ENCODE measurements around the gene ENDOV. TPM values are rescaled to one million over a fixed set of nuclear protein-coding genes. Genes with fewer than 3 reads are reported as not detected.
A peak's percentile ranks its signal among the peaks of the same experiment; 100 is the strongest.

The ENDOV gene
- total RNA-seq, 4 donors from 2014 or later, result 9.5 to 33.3 (median 18.5) TPM

- intact Hi-C loops (cut with DNase I; ENCODE audit: low total_unique reads), result no loop called here
- no peak overlapping the region for H3K4me3 ChIP-seq
- H3K27ac ChIP-seq, result peak overlapping the region in 1 of 2 donors; percentile 56
- no peaks in the 10 kb centered on the region for H3K9me3 ChIP-seq
- no peaks in the 10 kb centered on the region for H3K27me3 ChIP-seq
- no peaks in the 10 kb centered on the region for H3K36me3 ChIP-seq
- TF ChIP-seq POLR2A (IDR thresholded peaks at IDR 0.05), result no peak
- no peak for TF ChIP-seq CTCF (IDR thresholded peaks at IDR 0.05)
- H3K4me1 ChIP-seq, result peaks cover 0 to 9% of the 10 kb centered on the region in 2 donors
- no peak for DNase-seq
Observed at GRCh38 chr17:80394629-80395216, 20.2 kb upstream of the ENDOV start.

- intact Hi-C loops (cut with DNase I; ENCODE audit: low total_unique reads), result no loop called here
- H3K27ac ChIP-seq, result no peak overlapping the region
- no peaks in the 10 kb centered on the region for H3K36me3 ChIP-seq
- TF ChIP-seq POLR2A (IDR thresholded peaks at IDR 0.05), result no peak
- TF ChIP-seq CTCF (IDR thresholded peaks at IDR 0.05), result no peak
- H3K4me3 ChIP-seq, result no peak overlapping the region
- H3K27me3 ChIP-seq, result no peaks in the 10 kb centered on the region
- no peaks in the 10 kb centered on the region for H3K9me3 ChIP-seq
- DNase-seq, result no peak
- H3K4me1 ChIP-seq, result peaks cover 0 to 9% of the 10 kb centered on the region in 2 donors
Observed at GRCh38 chr17:80395402-80396151, 19.4 kb upstream of the ENDOV start.

- intact Hi-C loops (cut with DNase I; ENCODE audit: low total_unique reads), result no loop called here
Observed at GRCh38 chr17:80396157-80397033, 18.6 kb upstream of the ENDOV start.

GRCh38 chr17:80397034-80397387 lies 18.0 kb upstream of the ENDOV start:
- Histone ChIP-seq H3K36me3 (no peaks in the 10 kb centered on the region), H3K4me3 (no peak overlapping the region), H3K27me3 (no peaks in the 10 kb centered on the region), H3K4me1 (peaks cover 0 to 9% of the 10 kb centered on the region in 2 donors), H3K27ac (no peak overlapping the region), H3K9me3 (no peaks in the 10 kb centered on the region)
- intact Hi-C loops (cut with DNase I; ENCODE audit: low total_unique reads), result no loop called here
- DNase-seq, result no peak
- no peak for TF ChIP-seq CTCF (IDR thresholded peaks at IDR 0.05)
- no peak for TF ChIP-seq POLR2A (IDR thresholded peaks at IDR 0.05)

More at GRCh38 chr17:80396157-80397033, 18.6 kb upstream of the ENDOV start:
- TF ChIP-seq POLR2A (IDR thresholded peaks at IDR 0.05) (no peak), CTCF (IDR thresholded peaks at IDR 0.05) (no peak)
- Histone ChIP-seq H3K36me3 (no peaks in the 10 kb centered on the region), H3K27ac (no peak overlapping the region), H3K9me3 (no peaks in the 10 kb centered on the region), H3K4me1 (peaks cover 0 to 9% of the 10 kb centered on the region in 2 donors), H3K4me3 (no peak overlapping the region), H3K27me3 (no peaks in the 10 kb centered on the region)
- no peak for DNase-seq

Data from uterus (tissue), 4 donors.